ENCODE measurements around the gene LRRC63.
"Not testable (repeated sequence)": the region's sequence is repeated elsewhere in the genome, so short reads cannot be mapped to it uniquely, and the experiment has no call there.

LRRC63 gene

GRCh38 chr13:46206143-46206542, 5.6 kb upstream of the LRRC63 start:
- no peak overlapping the region for H3K4me3 ChIP-seq (ENCODE audit: low read depth, low read length)
- no peak for TF ChIP-seq CTCF (IDR thresholded peaks at IDR 0.05; ENCODE audit: control insufficient read depth, extremely low read depth, insufficient read depth)

DNA sequence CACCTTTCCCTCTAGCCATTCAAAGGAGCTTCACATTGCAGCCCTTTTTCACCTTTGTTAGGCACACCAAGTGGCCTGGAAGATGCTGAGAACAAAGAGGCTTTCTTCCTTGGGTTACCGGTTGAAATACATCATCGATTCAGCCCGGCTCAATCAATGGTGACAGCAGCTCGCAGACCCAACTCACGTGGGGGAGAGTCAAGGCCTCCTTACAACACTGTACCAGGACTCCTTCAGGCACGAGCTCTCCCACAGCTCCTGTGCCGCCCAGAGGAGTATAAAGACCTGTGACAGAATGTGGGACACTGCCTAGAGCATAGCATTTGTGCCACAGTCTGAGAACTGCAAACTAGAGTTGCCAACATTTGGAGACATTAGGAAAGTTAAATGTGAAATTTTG, 3.9 kb upstream of the LRRC63 start:
- no peak for TF ChIP-seq CTCF (IDR thresholded peaks at IDR 0.05; ENCODE audit: control insufficient read depth, extremely low read depth, insufficient read depth)
- DNase-seq (ENCODE audit: low read depth), result no peak
- H3K4me3 ChIP-seq (ENCODE audit: low read depth, low read length), result no peak overlapping the region

More at GRCh38 chr13:46206143-46206542, 5.6 kb upstream of the LRRC63 start:
- no peak for DNase-seq (ENCODE audit: low read depth)

DNA sequence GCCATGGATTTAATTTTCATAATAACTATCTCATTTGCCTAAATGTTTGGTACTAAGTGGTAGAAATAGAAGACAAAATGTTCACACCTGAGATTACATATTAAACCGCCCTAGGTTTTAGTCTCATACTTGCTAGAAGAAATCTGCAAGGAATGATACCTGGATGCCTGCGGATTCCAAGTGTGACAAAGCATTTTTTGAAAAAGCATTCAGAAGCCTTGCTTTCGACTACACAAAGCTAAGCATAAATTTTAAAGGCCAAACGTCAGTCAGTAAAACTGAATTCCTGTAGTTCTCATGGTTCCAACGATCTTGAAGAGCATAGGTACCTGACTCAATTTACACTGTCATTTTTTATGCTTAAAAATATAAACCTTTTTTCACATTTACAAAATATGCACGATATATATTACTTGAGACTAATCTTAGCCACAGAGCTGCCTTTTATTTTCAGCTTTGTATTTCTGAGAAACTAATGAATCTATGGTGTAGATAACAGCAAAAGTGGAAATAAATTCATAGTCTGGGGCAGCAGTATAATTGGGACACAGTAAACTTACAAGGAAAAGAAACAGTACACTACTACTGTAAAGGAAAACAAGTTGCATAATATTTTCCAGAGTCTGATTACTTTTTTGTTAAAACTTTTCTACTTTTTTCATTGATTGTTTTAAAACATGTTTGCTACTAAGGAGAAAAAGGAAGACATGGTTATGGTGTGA, 1.2 kb upstream of the LRRC63 start:
- peak overlapping the region; percentile 60 for H3K4me3 ChIP-seq (ENCODE audit: low read depth, low read length)
- DNase-seq (ENCODE audit: low read depth), result no peak
- TF ChIP-seq CTCF (IDR thresholded peaks at IDR 0.05; ENCODE audit: control insufficient read depth, extremely low read depth, insufficient read depth), result no peak

GRCh38 chr13:46211116-46211482, 629 bp upstream of the LRRC63 start:
- peak overlapping the region; percentile 60 for H3K4me3 ChIP-seq (ENCODE audit: low read depth, low read length)
- DNase-seq (ENCODE audit: low read depth), result peak; percentile 13
- no peak for TF ChIP-seq CTCF (IDR thresholded peaks at IDR 0.05; ENCODE audit: control insufficient read depth, extremely low read depth, insufficient read depth)

- H3K4me3 ChIP-seq (ENCODE audit: low read depth, low read length), result no peak overlapping the region
- DNase-seq (ENCODE audit: low read depth), result no peak
- no peak for TF ChIP-seq CTCF (IDR thresholded peaks at IDR 0.05; ENCODE audit: control insufficient read depth, extremely low read depth, insufficient read depth)
These were observed 1.5 kb downstream of the LRRC63 start for GRCh38 chr13:46213242-46213641.

GRCh38 chr13:46214741-46215140, 3.0 kb downstream of the LRRC63 start:
- not testable (repeated sequence) for DNase-seq (ENCODE audit: low read depth); H3K4me3 ChIP-seq (ENCODE audit: low read depth, low read length)

DNA sequence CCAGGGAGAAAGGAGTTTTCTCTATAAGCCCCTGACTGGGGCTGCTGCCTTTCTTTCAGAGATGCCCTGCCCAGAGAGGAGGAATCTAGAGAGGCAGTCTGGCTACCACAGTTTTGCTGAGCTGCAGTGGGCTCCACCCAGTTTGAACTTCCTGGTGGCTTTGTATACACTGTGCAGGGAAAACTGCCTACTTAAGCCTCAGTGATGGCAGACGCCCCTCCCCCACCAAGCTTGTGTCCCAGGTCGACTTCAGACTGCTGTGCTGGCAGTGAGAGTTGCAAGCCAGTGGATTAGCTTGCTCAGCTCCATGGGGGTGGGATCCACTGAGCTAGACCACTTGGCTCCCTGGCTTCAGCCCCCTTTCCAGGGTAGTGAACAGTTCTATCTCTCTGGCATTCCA, 8.5 kb downstream of the LRRC63 start:
- DNase-seq (ENCODE audit: low read depth), result peak; percentile 15
- not testable (repeated sequence) for H3K4me3 ChIP-seq (ENCODE audit: low read depth, low read length)

GRCh38 chr13:46229251-46229650, 17.5 kb downstream of the LRRC63 start:
- no peak for TF ChIP-seq CTCF (IDR thresholded peaks at IDR 0.05; ENCODE audit: control insufficient read depth, extremely low read depth, insufficient read depth)
- H3K4me3 ChIP-seq (ENCODE audit: low read depth, low read length), result no peak overlapping the region
- no peak for DNase-seq (ENCODE audit: low read depth)
